NOMO-1 treated with DMSO at 0.1 percent for 48 hours (cell line): ENCODE measurements around the gene HTR5A.

Experiments
- DNase-seq: peaks from one replicate; lab custom pipeline; 2025; ENCODE audit not compliant: unreplicated experiment; lab: John Stamatoyannopoulos, UW

HTR5A gene

DNA sequence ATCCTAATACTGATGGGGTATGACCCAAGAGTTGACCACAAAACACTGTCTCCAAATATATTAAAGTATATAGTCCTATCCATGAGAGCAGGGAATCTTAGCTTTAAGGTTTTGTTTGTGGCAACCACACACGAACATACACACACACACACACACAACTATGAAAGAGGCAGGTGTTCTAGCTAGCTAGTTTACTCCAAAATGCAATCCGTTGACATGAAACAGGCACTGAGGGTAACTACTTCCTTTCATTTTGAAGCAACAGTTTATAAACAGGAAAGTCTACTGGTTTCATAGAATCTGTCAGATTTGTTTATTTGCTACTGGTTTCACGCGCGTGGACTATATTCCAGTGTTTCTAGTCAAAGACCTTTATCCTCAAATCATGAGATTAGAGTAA lies 14.8 kb downstream of the HTR5A start:
- DNase-seq: no peak

DNA sequence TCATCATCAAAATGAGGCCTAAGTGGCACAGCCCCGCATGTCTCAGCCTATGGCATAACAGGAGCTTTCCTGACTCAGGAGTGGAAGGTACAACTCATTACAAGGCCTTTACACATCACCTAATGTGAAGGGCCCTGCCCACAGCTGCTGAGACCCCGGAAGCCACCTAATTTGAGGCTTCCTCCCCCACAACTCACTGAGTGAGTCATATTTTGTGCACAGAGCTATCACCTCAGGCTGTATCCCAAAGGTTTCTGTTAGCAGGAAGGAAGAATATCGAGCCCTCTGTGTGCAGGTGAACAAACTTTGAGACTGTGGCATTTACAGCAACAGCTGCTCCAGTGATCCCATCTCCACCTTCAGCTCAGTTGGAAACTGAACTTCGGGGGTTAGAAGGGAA lies 20.6 kb downstream of the HTR5A start:
- no peak for DNase-seq

DNA sequence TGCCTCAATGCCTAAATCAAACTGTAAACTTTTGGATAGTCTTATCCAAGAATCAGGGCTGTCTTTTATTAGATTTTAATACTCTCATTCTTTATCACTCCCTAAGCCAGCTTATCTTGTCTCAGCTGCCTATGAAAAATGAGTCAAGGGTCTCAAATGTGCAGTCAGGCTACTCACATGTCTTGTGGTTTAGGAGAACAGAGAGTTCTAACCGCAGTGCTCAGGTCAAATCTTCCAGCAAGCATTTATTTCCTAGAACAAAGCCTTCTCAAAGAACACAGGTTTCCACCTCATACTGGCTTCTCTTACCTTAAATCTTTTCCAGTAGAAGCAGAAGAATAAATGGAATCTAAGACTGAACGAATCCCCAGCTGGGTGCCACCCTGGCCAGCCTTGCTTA lies 23.5 kb downstream of the HTR5A start:
- DNase-seq: no peak

DNA sequence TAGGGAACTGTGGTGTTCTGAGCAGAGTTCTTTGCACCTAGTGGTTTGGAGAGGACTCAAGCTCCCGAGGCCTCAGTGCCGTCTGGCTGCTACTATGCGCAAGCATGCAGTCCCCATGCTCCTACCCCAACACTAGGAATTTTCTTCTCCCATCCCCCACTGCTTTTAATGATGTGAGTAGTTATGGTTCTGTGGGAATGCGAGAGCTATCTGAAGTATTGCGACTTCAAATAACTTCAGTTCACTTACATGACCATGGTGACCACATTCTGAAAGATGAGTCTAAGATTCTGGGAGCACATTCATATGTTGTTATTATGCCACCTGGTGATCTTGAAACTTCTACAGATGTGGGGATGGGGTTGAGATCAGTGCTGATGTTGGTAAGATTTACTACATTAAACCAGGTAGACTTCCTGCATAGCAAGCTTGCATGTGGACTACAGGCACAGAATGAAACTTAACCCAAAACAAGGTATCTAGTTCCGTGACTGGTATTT lies 24.6 kb downstream of the HTR5A start:
- DNase-seq: no peak

DNA sequence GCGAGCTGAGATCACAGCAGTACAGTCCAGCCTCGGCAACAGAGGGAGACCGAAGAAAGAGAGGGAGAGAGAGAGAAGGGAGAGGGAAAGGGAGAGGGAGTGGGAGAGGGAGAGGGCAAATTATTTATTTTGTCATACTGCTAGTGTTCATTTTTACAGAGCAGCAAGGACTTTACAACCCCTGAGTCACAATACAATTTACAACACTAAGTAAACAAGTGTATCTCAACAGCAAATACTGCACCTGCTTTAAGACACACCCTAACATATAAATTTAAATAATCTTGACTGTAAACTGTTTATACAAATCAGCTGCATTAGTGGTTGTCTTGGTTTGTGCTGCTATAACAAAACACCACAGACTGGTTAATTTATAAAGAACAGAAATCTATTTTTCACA lies 27.2 kb downstream of the HTR5A start:
- no peak for DNase-seq

DNA sequence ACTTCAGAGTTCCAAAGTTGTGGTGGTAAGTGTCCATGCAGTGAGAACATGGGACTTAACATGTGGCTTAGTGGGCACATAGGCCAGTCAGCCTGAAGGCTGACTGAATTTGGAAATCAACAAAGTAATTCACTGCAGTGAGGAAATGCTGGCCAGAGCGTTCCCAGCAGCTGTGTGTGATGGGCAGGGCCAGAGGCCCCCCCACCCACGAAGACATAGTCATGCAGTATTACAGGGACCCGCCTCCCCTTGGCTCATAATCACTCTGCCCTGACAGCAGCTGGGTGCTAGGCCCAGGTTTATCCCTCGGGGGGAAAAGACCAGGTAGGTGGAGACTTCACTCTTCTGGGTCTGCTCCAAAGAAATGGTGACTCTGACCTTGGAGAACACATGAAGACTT lies 33.7 kb downstream of the HTR5A start:
- no peak for DNase-seq

DNA sequence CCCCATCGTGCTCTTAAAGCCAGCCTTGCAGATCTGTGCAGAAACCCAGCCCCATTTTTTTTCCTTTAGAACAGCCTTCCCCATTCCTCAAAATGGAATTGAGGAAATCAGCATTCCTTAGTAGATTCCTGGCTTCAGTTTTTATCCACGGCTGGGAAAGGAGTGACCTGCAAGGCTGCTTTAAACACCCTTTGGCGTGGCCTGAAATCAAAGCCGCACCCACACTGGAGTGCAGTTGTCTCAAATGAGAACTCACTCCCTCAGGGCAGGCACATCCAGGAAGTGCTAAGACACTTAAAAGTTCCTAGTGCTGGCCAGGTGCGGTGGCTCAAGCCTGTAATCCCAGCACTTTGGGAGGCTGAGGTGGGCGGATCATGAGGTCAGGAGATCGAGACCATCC lies 34.8 kb downstream of the HTR5A start:
- DNase-seq: no peak

DNA sequence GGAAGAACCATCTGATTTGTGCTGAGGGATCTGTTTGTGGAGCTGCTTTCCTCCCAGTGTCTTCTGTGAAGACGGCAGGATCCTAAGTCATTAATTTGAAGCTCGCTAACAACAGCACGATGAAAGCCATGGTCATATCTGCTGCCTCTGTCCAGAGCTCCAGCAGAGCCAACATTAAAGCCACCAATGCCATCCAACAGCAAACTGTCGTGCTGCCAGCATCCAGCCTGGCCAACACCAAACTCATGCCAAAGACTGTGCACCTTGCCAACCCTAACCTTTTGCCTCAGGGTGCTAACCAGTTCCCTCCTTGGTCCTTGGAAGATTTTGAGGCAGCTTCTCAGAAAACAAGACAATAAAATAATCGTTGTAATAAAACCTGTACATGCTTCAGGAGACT lies 36.2 kb downstream of the HTR5A start:
- DNase-seq: no peak

DNA sequence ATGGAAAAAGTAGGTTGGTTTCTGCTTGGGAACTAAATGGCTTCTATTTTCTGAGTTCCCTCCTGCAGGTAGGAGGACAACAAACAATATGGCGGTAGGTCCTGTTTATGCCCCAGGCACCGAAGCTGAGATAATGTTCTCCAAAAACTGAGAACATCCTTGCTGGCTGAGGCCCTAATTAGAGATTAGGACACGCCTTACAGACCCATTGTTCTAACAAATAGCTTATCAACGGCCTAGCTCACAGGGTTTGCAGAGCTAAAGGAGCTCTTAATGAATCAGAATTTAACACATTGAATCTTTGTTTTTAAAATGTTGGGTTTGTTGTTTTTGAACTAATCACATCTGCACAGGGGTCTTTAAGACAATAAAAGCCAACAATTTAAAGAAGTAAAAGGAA lies 37.0 kb downstream of the HTR5A start:
- DNase-seq: no peak

DNA sequence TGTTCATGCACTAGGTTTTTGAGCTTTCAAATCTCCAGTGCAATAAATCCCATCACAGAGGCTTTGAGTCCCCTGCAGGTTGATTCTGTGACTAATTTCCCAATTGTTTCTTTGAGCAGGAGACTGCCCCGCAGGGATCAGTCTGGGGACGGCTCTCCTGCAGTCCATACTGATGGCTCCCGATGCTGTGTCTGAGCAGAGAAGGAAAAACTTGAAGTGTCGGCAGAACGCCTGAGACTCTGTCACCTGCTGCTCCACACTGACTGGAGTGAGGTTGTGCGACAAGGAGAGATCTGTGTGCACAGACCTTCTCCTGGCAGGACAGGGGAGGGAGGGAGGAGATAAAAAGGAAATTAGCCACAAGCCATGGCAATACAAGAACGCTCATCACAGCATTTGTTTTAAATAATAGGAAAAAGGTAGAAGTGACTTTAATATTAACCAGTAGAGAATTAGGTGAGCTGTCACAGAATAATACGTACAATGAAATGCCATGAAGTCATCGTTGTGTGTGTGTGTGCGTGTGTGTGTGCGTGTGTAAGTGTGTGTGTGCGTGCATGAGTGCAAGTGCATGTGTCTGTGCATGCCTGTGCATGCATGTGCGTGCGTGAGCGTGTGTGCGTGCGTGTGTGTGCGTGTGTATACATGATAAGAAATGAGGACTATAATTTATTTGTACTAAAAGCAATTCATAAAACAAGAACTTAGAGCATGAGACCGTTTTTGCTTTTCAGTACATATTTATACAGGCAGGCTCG lies 38.2 kb downstream of the HTR5A start:
- no peak for DNase-seq

DNA sequence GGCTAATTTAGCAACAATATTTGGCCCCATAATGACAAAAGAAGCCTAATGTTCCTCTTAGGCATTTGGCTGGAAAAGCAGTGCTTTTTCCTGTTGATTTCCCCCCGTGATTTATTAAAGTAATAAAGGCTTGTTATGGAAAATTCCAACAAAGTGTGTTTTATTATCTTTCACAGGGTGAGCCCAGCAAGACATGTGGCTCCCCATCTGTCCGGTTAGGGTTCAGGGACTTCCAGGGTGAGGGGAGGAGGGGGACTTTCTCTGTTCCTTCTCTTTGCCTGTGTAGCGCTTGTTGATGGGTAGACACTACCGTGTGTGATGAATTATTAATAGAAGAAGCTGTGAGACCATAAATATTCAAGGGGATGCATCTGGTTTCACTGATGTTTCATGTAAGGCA lies 39.0 kb downstream of the HTR5A start:
- no peak for DNase-seq

DNA sequence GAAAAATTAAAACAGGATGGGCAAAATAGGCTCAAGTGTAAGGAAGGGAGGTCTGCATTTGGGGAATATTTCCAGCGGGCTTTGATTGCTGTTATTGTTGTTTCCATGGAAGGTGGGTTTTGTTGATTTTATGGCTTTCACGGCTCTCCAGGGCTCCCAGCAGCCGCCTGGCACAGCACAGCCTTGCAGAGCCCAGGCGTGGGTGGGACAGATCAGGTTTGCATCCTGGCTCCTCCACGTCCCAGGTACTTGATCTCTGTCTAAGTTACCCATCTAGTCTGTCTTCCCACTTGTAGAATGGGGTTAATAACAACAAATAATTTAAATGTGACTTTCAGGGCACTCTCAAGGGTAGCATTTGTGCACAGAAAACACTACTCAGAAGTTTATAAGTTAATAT lies 45.2 kb downstream of the HTR5A start:
- no peak for DNase-seq

DNA sequence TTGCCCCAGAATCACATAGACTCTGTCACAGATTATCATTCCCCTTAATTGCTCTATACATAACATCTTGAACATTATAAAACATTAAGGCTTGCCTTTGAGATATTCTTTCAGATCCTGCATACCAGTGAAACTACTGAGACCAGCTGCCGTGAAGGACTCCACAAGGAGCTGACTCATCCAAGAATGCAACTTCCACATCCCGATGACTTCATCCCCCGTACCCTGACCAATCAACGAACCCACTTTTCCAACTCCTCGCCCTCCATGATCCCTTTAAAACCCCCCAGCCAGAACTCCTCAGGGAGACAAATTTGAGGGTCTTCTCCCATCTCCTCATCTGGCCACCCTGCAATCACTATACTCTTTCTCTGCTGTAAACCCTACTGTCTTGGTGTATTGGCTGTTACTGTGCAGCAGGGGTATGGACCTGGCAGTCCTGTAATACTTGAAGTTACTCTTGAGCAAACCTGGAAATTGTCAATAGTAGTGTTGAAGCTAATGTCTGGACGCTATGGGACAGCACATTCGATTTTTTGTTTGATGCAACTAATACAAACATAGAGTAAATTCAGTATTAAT lies 49.8 kb downstream of the HTR5A start:
- no peak for DNase-seq

DNA sequence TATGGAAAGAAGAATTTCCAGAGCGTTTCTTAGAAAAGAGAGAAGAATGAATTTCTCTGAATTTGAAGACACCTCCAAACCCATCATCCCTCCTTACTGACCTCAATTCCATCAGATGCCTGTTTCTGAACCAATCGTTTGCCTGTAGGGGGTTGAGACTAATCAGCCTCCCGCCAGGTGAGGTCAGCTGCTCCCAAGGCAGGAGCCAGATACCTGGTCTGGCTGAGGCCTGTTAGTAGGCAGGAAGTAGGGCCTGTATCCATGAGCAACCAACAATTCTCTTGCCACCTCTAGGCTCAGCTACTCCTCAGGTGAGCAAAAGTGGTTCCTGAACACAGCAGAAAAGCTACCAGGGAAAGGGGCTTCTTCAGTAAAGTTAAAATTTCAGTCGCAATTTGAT lies 50.3 kb downstream of the HTR5A start:
- DNase-seq: no peak

DNA sequence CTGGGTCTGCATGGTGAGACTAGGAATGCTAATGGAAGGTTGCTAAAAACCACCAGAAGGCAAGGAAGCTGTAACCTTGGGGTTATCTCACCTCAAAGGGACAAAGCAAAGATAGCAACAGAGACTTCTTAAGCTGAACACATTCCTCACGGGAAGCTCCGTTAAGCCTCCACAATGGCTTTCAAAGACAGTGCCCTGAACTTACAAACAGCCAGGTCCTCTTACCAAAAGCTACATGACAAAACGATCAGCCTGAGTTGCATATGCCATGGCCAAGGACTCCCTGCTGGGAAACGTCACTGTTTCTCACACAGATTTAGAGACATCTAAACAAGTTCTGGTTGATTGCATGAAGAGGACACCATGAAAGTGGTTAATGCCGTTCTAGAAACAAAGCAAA lies 52.7 kb downstream of the HTR5A start:
- no peak for DNase-seq

DNA sequence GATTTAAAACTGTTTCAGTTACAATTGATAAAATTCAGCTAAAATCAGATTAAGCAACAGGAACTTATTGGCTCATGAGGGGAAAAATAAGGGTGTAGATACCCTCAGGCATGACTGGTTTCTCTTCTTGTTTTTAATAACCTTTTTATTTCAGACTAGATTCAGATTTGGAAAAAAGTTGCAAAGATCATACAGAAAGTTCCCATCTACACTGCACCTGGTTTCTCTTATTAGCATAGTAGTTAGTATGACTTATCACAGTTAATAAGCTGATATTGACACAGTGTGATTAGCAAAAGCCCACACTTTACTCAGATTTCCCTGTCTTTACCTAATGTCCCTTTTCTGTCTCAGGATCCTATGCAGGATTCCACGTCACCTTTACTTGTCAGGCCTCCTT lies 53.3 kb downstream of the HTR5A start:
- no peak for DNase-seq

DNA sequence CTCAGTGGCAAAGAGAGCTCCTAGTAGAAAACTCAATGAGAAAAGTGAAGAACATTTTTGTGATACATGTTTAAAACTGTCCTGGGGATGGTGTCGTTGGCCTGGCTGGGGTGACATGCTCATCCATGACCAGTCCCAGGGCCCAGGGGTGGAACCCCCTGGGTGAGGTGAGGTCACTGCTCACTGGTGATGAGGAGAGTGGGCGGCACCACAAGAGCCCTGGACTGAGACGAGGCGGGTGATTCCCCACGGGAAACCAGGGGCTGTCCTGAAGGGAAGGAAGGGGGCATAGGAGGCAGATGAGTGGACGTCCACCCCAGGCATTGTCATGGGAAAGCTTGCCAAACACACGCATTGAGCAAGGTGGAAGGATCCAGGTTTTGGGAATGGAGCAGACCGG lies 54.6 kb downstream of the HTR5A start:
- DNase-seq: no peak

DNA sequence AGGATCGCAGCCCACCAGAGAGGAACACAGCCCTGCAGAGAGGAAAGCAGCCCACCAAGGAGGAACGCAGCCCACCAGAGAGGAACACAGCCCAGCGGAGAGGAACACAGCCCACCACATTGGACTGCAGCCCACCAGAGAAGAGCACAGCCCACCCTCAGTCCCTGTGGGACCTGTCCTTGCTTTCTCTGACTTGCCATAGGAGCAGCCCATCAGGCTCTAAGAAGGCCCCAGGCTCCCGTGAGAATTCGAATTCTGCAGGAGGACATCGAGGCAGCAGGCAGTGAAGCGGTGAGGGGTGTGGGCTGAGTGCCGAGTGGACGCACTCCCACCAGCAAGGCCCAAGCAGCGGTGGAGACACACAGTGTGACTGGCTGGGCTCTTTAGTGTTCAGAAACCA lies 59.1 kb downstream of the HTR5A start:
- DNase-seq: no peak

DNA sequence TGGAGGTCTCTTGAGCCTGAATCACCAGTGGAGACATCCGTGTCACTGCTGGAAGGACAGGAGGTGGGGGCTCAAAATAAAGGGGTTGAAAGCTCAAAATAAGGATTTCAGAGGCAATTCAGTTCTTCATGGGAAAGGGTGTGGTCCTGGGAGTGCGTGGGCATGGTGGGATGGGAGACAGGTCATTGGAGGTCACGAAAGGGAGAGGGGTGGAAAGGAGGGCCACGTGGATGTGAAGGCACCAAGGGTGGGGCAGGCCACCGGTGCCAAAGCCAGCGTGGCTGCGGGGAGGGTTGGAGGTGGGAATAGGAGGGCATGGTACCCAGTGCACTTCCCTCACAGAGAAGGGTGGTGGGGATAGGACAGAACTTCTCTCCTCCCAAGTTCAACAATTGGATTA lies 59.7 kb downstream of the HTR5A start:
- no peak for DNase-seq

DNA sequence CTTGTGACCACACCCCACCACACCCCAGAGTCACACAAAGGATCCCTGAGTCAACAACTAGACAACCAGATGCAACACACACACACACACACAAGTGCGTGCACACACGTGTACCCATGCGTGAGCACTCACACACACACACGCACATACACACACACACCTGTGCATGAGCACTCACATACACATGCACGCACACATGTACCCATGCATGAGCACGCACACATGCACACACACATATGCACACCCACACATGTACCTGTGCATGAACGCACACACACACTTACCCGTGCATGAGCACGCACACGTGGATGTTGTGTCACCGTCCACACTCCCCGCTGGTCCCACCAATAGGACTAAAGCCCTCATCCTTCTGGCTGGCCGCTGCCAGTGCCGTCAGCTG lies 60.4 kb downstream of the HTR5A start:
- no peak for DNase-seq

DNA sequence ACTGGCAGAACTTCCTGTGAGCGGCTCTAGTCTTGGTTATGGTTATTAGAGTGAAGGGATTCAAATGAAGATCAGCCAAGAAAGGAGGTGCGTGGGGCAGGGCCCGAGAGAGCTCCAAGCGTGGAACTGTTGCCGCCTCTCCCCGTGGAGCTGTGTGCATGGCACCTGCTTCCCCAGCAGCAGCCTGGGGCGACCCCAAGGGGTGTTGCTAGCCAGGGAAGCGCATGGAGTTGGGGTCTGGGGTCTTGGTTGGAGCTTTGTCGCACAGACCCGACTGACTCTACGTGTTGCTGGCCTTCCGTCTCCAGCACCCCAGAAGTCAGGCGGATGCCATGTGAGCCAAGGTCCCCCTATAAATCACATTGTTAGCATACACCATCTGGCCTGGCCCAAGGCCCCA lies 61.0 kb downstream of the HTR5A start:
- DNase-seq: no peak

DNA sequence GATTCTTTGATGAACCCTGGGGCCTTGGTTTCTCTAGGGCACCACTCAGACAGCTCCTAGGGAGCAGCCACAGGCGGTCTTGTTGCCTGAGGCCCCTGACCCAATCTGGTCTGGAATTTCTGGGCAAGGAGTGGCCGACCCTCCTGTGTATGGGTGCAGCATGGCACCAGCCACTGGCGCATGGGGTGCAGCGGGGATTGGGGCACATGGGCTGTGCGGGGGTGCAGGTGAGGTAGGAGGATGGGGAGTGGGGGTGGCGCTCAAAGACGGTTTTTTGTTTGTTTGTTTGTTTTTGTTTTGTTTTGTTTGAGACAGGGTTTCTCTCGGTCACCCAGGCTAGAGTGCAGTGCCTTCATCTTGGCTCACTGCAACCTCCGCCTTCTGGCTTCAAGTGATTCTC lies 62.3 kb downstream of the HTR5A start:
- no peak for DNase-seq

DNA sequence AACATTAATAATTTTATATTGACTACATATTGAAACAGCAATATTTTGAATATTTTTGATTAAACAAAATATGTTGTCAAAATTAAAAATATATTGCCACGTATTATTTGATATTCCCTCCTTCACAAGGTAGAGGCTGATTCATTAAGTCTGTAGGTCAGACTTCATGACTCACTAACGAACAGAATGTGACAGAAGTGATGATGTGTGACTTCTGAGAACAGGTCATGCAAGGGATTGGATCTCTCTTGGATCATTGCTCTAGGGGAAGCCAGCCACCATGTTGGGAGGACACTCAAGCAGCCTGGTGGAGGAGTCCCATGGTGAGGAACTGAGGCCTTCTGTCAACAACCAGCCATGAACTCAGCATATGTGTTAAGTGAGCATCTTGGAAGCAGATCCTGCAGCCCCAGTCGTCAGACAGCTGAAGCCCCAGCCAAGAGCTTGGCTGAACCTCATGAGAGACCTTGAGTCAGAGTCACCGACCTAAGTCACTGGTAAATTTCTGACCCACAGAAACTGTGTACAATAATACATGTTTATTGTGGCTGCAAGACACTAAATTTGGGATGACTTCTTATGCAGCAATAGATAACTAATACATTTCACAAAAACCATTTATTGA lies 66.6 kb downstream of the HTR5A start:
- no peak for DNase-seq
